Esophagus squamous epithelium (tissue), 4 donors: ENCODE results near the gene UBTD1.
A peak's percentile ranks its signal among the peaks of the same experiment; 100 is the strongest.

Experiments used
- CTCF ChIP-seq, 6 experiments: fragments of 450-650 bp in 4 of 6; fragments of 200-600 bp in 2 of 6; sonication (generic) in 2 of 6; IDR thresholded peaks; one replicate each; pipeline ENCODE4 v1.5.1; 2016 to 2019; ENCODE audit warnings: antibody characterized with exemption in 6 of 6, mild to moderate bottlenecking in 4 of 6, moderate library complexity in 4 of 6
- POLR2A ChIP-seq, 4 donors: fragments of 450-650 bp; IDR thresholded peaks; one replicate each; pipeline ENCODE4 v1.6.1; 2017; ENCODE audit warnings: antibody characterized with exemption in 4 of 4, mild to moderate bottlenecking in 4 of 4, moderate library complexity in 3 of 4

GRCh38 chr10:97498076-97498840 is 466 bp upstream of the UBTD1 start, which contains the start of gene MMS19:
- peak in 2 of 4 donors; percentile 74 to 80 for TF ChIP-seq POLR2A (IDR thresholded peaks at IDR 0.05)
- TF ChIP-seq CTCF (IDR thresholded peaks at IDR 0.05) = peak in 2 of 6 experiments; percentile 14 to 19
